GM12801 (cell line): Measurements from ENCODE around the gene IFT81.

Experiments used
- TF ChIP-seq, protein P1 (sequence below): IDR thresholded peaks from one replicate; pipeline ENCODE4 v1.5.1; 2011; ENCODE audit warnings: control low read depth; ENCODE audit not compliant: insufficient read length; ENCODE audit errors: extremely low read depth

IFT81 gene

GRCh38 chr12:110109837-110110535 lies 14.2 kb upstream of the IFT81 start:
- TF ChIP-seq, protein P1, sequence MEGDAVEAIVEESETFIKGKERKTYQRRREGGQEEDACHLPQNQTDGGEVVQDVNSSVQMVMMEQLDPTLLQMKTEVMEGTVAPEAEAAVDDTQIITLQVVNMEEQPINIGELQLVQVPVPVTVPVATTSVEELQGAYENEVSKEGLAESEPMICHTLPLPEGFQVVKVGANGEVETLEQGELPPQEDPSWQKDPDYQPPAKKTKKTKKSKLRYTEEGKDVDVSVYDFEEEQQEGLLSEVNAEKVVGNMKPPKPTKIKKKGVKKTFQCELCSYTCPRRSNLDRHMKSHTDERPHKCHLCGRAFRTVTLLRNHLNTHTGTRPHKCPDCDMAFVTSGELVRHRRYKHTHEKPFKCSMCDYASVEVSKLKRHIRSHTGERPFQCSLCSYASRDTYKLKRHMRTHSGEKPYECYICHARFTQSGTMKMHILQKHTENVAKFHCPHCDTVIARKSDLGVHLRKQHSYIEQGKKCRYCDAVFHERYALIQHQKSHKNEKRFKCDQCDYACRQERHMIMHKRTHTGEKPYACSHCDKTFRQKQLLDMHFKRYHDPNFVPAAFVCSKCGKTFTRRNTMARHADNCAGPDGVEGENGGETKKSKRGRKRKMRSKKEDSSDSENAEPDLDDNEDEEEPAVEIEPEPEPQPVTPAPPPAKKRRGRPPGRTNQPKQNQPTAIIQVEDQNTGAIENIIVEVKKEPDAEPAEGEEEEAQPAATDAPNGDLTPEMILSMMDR: no peak

DNA sequence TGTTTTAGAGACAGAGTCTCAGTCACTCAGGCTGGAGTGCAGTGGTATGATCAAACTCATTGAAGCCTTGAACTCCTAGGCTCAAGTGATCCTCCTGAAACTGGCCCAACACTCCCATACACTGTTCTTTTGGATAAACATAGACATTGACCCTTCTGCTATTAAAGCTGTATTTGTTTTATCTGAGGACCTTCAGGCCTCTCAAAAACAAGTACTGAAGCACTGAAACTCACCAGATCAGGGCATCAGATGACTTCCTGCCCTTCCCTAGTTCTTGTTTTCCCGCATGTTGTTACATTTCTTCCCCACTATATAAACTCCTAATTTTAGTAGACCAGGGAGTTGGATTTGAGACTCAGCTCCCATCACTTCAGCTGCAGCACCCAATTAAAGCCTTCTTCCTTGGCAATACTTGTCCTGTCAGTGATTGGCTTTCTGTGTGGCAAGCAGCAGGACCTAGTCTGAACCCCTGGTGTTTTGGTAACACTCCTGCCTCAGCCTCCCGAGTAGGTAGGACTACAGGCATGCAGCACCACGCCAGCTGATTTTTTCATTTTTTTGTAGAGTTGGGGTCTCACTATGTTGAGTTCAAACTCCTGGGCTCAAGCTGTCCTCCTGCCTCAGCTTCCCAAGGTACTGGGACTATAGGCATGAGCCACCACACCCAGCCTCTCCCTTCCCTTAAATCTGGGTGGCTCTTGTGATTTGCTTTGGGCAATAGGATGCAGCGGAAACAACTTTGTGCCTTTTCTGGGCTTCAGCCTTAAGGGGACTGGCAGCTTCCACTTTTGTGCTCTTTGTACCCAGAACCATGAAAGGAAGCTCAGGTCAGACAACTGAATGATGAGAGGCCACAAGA lies 12.5 kb upstream of the IFT81 start:
- TF ChIP-seq, protein P1: no peak

- TF ChIP-seq, protein P1: no peak
These were observed 11.9 kb upstream of the IFT81 start for GRCh38 chr12:110112335-110112660.

DNA sequence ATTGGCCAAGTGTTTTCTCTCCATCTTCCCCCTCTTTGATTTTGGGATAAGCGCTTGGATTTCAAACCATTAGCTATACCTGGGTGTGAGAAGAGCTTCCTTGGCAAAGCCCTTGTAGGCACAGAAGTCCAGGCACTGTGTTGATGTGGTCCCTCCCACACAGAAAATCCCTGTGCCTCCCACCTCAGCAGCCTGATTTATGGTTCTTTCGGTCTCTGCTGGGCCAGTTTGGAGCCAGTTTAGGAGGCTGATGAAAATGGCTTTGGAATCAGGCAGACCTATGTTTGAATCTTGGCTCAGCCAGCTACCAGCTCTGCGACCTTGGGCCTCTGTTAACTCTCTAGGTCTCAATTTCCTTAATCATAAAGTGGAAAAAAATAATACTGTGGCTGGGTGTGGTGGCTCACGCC lies 9.6 kb upstream of the IFT81 start:
- TF ChIP-seq, protein P1: no peak

DNA sequence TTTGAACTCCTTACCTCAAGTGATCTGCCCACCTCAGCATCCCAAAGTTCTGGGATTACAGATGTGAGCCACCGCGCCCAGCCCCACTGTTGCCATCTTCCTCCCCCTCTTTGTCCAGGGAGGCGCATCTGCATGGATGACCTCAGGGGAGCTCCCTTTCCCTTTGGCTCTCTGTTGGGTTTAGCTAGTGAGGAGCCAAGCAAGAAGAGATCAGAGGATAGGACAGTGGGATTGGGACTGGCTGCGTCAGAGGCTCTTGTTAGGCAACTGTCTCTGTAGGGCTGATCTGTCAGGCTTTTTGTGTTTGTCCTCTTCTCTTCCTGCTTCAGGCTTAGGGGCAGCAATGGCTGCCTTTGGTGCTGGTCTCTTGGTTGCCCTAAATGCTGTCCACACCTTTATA lies 8.5 kb upstream of the IFT81 start:
- TF ChIP-seq, protein P1: no peak

DNA sequence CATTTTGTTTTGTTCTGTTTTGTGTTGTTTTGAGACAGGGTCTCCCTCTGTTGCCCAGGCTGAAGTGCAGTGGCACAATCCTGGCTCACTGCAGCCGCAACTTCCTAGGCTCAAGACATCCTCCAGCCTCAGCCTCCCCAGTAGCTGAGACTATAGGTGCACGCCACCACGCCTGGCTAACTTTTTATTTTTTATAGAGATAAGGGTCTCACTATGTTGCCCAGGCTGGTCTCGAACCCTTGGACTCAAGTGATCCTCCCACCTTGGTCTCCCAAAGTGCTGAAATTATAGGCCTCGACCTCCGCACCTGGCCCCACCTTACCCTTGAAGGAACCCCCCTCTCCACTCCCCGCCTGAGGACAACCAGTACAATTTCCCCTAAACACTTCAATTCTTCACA lies 7.5 kb upstream of the IFT81 start:
- TF ChIP-seq, protein P1: no peak

DNA sequence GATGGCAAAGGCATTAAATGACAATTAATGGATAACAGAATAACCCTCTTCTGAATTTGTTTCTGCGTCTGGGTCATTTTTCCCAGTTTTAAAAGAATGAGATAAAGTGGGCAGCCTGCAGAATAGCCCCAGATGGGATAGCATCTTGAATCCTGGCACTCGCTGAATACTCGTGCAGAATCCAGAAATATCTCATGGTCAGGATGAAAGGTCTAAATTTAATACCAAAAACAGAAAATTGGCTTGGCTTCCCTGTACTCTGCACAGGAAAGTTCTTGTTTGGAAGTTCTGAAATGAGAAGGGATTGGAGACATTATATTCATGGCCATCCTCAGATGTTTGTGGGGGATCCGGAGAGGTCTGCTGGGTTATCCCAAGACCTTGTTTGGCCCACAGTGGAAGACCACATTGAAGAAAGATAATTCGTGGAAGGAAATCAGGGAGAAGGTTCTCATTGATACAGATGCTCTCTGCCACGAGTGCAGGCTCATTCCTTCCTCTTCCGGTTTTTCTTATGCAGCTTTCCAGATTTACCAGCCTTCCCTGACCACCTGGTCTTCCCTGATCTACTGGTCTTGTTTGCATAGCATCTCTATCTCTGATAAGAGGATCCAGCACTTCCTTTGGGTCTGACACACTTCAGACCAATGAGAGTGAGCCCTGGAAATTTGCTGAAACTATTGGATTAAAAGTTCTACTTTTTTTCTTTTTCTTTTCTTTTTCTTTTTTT lies 6.0 kb upstream of the IFT81 start:
- TF ChIP-seq, protein P1: no peak
